T-helper 22 cell (primary cell): ENCODE data around the gene APAF1.
A peak's percentile ranks its signal among the peaks of the same experiment; 100 is the strongest.
"Not testable (repeated sequence)": the region's sequence is repeated elsewhere in the genome, so short reads cannot be mapped to it uniquely, and the experiment has no call there.

Experiments
- DNase-seq: peaks from one replicate; pipeline ENCODE4 v3.0.0-alpha.2; 2020; ENCODE audit warnings: low read depth

The APAF1 gene, protein sequence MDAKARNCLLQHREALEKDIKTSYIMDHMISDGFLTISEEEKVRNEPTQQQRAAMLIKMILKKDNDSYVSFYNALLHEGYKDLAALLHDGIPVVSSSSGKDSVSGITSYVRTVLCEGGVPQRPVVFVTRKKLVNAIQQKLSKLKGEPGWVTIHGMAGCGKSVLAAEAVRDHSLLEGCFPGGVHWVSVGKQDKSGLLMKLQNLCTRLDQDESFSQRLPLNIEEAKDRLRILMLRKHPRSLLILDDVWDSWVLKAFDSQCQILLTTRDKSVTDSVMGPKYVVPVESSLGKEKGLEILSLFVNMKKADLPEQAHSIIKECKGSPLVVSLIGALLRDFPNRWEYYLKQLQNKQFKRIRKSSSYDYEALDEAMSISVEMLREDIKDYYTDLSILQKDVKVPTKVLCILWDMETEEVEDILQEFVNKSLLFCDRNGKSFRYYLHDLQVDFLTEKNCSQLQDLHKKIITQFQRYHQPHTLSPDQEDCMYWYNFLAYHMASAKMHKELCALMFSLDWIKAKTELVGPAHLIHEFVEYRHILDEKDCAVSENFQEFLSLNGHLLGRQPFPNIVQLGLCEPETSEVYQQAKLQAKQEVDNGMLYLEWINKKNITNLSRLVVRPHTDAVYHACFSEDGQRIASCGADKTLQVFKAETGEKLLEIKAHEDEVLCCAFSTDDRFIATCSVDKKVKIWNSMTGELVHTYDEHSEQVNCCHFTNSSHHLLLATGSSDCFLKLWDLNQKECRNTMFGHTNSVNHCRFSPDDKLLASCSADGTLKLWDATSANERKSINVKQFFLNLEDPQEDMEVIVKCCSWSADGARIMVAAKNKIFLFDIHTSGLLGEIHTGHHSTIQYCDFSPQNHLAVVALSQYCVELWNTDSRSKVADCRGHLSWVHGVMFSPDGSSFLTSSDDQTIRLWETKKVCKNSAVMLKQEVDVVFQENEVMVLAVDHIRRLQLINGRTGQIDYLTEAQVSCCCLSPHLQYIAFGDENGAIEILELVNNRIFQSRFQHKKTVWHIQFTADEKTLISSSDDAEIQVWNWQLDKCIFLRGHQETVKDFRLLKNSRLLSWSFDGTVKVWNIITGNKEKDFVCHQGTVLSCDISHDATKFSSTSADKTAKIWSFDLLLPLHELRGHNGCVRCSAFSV (N-terminal part only)

DNA sequence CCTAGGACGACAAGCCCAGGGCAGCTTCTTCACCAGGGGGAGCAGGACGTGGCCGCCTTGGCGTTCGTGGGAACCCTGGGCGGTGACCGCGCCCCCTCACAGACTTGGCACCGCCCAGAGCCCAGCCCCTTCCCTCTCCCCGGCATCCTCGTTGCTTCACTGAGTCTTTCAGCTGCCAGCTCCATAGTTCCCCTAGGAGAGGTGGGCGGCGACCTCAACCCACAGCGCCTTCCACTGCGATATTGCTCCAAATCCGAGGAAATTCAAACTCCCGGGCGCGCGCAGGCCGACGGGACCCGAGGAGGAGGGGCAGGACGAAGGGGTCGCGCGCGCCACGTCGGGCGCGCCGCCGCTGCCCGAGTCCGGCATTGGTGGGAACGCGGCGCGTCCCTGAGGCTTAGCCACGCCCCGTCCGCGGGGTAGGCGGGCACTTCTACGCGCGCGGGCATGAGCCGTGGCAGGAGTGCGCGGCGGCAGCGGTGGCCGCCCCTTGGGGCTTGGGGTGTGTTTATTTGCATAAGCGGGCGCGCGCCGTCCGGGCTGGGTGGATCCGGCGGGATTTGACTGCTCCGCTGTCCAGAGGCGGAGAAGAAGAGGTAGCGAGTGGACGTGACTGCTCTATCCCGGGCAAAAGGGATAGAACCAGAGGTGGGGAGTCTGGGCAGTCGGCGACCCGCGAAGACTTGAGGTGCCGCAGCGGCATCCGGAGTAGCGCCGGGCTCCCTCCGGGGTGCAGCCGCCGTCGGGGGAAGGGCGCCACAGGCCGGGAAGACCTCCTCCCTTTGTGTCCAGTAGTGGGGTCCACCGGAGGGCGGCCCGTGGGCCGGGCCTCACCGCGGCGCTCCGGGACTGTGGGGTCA lies at the start of gene APAF1, which contains the start of gene IKBIP:
TSS of gene APAF1 (plus strand) at position 579 of the 860 bp plus-strand sequence. CDS start 3,070 bp downstream, outside the sequence.
TSS of gene IKBIP (minus strand) at position 77 of the 860 bp plus-strand sequence. CDS start 87 bp downstream, outside the sequence.
- DNase-seq, result peak; percentile 90

DNA sequence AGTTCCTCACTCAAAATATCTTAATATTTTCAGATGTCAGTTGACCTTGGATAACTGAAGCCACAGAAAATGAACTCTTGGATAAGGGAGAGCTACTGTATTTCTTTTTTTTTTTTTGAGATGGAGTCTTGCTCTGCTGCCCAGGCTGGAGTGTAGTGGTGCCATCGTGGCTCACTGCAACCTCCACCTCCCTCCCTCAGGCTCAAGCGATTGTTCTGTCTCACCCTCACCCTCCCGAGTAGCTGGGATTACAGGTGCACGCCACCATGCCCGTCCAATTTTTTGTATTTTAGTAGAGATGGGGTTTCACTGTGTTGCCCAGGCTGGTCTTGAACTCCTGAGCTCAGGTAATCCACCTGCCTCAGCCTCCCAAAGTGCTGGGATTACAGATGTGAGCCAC lies 47.8 kb upstream of the APAF1 start:
- DNase-seq, result not testable (repeated sequence)

DNA sequence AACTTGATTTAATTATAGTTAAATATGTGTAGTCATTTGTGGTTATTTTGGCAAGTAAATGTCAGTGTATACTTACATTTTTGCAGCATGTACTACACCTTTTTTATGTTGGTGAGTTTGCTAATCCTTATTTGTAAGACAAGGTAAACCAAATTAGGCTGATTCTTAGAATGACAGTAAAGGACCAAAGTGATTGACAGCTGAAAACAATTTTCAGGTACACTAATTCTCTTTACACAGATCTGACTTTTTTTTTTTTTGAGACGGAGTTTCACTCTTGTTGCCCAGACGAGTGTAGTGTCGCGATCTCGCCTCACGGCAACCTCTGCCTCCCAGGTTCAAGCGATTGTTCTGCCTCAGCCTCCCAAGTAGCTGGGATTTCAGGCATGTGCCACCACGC lies 43.2 kb upstream of the APAF1 start:
- DNase-seq, result no peak

DNA sequence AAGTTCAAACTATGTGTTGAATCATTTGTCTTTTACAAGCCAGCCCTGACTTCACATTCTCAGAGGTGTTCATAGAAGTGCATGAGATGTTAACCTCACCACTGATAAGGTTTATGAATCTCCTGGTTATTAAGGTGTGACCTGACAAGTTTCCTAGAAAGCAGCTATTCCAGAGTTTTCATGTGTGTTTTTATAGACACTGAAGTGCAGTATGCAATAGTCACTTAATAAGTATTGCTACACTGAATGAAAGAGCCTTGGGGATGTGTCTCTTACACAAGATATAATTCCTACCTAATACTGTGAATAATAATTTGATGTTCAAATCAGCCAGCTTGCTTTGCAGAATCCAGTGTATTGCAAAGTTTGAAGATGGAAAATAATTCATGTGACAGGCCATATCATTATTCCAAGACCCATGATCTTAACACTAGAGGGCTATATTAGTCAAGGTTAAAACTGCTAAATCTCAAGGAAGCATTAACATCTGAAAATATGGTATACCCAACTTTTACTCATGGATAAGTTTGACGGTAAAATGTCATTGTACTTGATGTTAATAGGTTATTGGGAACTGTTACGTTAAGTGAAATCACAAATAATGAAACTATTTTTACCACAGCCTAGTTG lies 38.6 kb upstream of the APAF1 start:
- DNase-seq, result no peak

DNA sequence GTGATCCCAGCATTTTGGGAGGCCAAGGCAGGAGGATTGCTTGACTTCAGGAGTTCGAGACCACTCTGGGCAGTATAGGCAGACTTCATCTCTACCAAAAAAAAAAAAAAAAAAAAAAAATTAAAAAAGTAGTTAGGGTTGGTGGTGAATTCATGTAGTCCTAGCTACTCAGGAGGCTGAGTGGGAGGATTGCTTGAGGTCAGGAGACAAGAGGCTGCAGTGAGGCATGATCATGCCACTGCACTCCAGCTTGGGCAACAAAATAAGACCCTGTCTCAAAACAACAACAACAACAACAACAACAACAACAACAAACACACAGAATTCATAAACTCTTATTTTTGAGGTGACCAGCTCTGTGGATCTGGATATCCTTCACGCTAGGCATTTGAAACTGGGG lies 34.5 kb upstream of the APAF1 start:
- DNase-seq, result no peak

DNA sequence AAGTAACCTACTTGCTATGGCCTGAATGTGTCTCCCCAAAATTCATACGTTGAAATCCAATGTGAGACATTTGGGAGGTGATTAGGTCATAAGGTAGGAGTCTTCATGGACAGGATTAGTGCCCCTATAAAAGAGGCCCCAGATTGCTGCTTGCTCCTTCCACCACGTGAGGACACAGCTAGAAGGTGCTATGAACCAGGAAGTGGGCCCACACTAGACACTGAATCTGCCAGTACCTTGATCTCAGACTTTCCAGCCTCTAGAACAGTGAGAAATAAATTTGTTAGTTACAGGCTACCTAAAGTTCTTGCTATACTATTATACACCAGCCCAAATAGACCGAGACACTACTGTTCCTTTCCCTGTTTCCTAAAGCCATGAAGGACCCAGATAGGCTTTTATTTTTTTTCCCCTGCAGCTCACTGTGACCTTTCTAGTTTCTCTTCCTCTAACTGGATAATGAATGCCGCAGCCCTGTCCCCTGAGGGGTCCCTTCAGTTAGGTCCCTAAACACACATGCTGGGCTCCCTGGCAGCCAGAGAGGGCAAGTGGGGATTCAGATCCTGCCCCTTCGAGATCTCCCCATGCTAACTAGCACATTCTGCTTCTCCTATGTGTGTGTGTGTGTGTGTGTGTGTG lies 32.3 kb upstream of the APAF1 start:
- no peak for DNase-seq

DNA sequence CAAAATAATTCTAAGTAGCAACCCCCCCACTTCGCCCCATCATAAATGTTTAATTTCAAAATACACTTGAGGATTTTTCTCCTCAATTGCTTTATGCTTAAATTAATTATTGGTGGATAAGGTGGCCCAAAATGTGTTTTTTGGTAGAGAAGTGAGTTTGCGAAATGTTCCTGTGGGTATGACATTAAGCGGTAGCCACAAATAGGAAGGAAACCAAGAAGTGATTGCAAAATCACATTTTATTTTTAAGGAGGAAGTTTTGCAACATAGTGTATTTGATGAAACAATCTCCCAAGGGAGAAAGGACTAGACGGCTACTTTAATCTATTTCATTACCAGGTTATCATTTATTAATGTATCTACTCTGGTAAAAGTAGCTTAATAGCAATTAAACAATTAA lies 26.1 kb upstream of the APAF1 start:
- DNase-seq, result no peak

DNA sequence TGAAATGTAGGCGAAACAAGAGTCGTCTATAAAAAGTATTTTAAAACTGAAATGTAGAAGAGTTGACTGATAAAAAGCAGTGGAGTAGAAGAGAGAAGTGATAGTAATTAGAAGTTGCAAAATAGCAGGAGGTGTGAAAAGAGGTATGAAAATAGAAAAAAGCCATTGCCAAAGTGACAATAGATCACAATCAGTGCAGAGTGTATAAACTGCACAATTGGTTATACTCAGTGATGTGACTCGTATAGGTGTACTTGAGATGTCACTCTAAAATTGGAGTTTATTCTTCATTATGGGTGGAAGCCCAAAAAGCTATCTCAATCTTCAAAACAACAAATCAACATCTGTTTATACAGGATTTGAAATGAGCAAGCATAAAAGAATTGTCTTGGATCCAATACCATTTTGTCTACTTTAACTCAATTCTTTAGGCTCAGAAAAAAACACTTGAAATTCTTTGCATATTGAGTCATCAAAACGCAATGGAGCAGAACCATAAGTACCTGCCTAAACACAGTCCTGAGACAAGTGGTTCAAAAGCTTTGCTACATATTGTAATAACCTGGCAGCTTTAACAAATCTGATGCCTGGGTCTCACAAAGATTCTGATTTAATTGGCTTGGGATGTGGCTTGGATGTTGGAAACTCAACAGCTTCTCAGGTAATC lies 9.3 kb upstream of the APAF1 start:
- no peak for DNase-seq

DNA sequence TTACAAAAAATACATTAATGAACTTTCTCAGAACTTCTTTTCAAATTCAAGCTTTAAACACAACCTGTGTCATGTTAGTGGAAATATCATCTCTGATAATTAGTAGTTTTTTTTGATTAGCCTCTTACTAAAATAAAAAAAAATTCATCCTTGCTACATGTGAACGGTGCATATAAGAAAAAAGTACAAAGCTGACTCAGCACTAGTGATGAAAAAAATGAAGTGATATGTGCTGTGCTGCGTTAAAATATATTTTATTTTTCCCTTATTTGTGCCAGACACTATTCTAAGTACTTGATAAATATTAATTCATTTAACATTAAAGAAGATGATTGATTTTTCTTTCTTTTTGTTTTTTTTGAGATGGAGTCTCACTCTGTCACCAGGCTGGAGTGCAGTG lies 8.0 kb upstream of the APAF1 start:
- DNase-seq, result no peak

DNA sequence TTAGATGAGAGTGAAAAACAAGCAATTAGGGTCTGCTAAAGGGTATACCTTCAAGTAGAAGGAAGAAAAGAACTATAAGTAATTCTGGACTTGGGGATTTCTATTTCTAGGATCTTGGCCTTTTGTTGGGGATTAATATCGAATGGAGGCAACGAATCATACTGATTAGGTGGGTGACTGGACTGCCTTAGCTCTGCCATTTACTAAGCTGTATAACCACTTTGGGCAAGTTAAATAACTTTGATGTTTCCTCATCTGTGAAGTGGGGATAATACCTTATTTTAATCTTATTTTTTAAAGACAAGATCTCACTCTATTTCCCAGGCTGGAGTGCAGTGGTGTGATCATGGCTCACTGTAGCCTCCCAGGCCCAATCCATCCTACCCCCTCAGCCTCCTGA lies 7.1 kb upstream of the APAF1 start:
- no peak for DNase-seq

DNA sequence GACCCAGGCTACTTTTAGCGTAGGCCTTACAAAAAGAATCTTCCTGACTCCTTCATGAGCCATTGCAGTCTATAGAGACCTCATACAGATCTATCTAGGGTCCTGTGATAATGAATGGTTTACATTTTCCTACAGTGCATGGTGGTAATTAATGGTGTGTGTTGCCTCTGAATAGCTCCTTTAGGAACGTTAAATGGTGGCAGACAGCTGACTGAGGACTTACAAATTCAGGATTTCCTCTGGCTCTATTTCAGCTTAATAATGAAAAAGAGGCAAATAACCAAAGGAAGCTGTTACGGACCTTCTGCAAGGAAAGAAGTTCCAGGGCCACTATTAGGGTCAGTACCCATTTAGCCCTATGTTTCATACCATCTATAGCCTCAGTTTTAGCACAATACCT lies 5.6 kb upstream of the APAF1 start:
- DNase-seq, result no peak

DNA sequence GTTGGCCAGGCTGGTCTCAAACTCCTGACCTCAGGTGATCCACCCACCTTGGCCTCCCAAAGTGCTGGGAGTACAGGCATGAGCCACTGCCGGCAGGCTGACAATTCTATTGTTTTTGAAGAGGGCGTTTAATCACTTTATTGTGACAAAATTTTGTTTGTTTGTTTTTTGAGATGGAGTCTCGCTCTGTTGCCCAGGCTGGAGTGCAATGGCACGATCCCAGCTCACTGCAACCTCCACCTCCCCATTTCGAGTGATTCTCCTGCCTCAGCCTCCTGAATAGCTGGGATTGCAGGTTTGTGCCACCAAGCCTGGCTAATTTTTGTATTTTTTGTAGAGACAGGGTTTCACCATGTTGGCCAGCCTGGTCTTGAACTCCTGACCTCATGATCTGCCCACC lies 2.3 kb upstream of the APAF1 start:
- DNase-seq, result not testable (repeated sequence)

DNA sequence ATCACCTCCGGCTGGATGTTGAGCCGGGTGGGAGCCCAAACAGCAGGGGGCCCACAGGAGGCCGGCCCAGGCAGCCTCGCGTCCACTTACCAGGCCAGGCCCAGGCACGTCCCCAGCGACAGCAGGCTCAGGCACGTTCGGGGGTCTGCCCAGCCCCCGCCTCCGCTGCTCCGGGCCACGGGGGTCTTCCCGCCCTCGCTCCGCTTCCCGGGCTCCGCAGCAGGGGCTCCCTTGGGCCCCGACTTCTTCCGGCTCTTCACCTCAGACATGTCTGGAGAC lies 718 bp upstream of the APAF1 start:
- no peak for DNase-seq

DNA sequence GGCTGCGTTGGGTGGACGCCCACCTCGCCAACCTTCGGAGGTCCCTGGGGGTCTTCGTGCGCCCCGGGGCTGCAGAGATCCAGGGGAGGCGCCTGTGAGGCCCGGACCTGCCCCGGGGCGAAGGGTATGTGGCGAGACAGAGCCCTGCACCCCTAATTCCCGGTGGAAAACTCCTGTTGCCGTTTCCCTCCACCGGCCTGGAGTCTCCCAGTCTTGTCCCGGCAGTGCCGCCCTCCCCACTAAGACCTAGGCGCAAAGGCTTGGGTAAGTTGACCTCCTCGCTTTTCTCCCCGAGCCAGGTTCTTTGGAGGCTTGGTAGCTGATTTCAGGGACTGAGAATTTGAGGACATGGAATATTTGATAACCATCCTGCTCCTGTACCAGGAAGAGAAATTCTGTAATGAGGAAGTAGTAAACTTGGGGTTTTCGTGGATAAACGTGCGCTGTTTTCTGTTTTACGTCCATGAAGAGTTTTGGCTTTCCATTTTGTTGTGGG lies 530 bp downstream of the APAF1 start:
- DNase-seq, result no peak

DNA sequence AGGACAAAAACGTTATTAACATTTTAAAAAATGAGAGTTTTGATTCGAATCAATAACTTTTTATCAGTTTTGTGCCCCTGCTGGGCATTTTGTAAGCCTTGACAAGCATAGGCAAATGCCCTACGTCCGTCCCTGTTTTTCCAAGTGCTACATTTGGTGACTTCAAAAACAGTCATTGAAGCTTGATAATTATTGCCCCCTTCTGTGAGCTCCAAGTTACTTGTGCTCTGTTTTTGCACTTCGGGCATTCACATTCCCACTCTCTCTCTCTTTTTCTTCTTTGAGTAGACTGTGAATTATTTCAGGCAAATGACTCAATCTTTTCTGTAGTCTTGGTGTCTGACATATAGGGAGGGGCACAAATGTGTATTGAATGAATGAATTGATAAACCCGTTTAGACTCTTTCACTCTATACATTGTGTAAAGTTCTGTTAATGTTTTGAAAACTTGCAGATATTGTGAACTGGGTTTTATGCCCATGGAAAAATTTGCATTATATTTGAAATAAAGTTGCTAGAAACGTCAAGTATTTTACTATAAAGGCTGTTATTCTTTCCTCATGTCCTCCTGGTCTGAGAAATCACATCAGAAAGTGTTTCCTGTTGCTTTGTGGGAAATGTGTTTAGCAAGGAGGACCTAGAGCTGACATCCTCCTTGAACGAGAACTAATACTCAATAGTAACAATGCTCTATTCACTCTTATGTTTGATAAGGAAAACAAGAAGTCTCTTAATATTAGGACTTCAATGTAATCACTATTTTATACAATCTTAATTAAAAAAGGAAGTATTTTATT lies 1.4 kb downstream of the APAF1 start:
- no peak for DNase-seq

DNA sequence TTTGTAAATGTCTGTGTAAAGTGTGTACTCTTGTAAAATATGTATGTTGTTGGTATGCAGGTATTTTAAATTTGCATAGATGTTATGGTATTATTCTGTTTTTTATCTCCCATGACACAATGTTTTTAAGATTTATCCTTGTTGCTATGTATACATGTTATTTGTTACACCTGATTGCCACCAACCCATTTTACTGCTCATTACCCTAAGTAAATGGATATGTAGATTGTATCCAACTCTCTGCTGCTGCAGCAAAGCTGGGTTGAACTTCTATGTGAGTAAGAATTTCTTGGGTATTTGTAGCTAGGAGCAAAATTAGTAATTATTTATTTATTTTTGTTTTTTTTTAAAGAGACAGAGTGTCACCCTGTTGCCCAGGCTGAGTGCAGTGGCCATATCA lies 6.2 kb downstream of the APAF1 start:
- DNase-seq, result no peak

DNA sequence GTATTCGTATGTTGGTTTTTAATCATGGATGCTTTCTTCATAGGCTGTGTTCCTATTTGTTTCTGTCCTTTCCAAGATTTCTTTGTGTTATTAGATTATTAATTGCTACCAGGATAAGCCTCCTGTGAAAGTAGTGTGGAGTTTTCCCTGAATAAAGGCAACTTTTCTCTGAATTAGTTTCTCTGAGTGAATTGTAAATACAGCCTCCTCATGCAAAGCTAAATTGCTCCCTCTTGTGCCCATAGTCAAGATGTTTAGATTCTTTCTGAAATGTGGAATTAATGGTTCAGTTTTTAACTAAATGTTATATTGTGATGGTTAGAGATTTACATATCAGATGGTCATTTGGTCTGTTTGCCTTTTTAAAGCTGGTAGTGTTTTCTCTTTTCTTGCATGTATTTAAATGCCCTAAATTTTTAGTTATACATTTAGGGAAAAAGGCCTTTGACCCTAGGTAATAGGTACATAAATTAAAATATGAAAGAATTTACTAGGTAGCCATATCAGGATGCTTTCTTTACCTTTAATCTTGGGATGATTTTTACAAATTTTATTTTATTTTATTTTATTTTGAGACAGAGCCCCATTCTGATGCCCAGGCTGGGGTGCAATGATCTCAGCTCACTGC lies 8.9 kb downstream of the APAF1 start:
- DNase-seq, result no peak

DNA sequence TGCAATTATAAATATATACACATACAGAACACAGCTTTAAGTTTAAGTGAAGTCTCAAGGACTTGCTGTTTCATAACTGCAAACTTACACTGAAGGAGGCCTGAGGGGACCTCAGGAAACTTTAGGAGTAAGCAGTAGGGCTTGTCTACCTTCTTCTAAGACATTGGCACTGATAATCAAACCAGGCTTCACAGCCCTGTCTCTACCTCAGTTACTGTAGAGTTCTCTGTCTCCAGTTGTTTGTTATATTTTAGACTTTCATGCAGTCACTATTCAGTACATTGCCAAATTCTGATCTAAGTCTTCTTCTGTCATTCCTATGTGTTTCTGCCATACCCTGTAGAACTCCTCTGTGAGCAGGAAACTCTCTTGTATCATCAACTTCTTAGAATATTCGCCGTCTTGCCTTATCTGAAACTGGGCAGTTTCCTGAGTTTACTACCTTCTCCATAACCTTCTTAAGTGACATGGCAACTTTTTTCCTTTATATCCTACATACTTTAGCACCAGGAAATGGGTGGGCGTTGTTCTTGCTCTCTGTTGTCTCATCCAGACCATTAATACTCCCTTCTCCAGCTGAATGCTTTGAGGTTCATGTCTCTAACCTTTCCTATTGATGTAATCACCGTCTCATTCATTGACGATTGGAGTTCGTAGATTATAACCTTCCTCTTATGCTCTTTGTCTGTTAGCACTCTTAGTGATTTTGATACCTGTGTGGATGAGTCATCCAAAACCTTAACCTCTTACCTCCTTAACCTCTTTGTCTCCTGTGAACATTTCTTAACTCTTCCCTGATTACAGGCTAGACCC lies 11.4 kb downstream of the APAF1 start:
- no peak for DNase-seq
